Subcutaneous adipose tissue (tissue), 4 donors: ENCODE results near the gene IL4R. TPM values are rescaled to one million over a fixed set of nuclear protein-coding genes. Genes with fewer than 3 reads are reported as not detected.

Source experiments
- total RNA-seq, 4 donors: library from RNA; depleted of rRNA; stranded (reverse); fragments of >200 nt; gene quantifications; one replicate each; pipeline ENCODE4 v1.1.0, GENCODE V29; 2016
- TF ChIP-seq, protein P1 (sequence below): fragments of 450-650 bp; IDR thresholded peaks from one replicate; pipeline ENCODE4 v1.5.1; 2016; ENCODE audit warnings: low read depth, mild to moderate bottlenecking, control low read depth, antibody characterized with exemption, moderate library complexity

IL4R gene
- total RNA-seq, 4 donors from 2014 or later, result 14.7 to 37.3 (median 30.4) TPM

DNA sequence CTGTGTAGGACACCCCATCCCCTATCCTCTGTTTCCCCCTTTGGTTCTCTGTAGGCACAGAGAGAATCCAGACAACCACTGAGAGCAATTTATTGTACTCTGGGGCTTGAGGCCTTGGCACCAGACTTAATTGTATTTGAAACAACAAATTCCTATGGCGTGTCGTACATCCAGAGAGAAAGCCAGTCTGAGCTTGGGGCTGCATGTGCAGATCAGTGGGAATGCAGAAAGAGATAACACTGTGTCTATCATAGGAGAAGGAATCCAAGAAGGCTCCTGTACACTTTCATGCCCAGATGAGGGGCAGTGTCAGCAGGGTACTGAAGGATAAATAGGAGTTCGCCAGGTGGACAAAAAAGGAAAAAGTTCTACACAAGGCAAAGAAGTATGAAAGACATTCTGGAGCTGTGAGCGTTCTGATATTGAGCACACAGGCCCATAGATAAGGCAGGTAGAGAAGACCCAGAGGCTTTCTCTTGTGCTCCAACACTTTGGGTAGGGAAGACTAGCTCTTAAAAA lies 22.0 kb upstream of the IL4R start:
- TF ChIP-seq, protein P1, sequence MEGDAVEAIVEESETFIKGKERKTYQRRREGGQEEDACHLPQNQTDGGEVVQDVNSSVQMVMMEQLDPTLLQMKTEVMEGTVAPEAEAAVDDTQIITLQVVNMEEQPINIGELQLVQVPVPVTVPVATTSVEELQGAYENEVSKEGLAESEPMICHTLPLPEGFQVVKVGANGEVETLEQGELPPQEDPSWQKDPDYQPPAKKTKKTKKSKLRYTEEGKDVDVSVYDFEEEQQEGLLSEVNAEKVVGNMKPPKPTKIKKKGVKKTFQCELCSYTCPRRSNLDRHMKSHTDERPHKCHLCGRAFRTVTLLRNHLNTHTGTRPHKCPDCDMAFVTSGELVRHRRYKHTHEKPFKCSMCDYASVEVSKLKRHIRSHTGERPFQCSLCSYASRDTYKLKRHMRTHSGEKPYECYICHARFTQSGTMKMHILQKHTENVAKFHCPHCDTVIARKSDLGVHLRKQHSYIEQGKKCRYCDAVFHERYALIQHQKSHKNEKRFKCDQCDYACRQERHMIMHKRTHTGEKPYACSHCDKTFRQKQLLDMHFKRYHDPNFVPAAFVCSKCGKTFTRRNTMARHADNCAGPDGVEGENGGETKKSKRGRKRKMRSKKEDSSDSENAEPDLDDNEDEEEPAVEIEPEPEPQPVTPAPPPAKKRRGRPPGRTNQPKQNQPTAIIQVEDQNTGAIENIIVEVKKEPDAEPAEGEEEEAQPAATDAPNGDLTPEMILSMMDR, result no peak

DNA sequence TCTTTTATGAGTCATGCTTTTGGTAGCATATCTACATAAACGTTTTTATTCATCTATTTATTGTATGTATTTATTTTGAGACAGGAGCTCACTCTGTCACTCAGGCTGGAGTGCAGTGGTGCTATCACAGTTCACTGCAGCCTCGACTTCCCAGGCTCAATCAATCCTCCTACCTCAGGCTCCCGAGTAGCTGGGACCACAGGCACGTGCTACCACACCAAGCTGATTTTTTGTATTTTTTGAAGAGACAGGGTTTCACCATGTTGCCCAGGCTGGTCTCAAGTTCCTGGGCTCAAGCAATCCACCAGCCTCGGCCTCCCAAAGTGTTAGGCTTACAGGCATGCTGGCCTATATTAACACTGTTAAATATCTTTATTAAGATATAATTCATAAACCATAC lies 20.4 kb upstream of the IL4R start:
- TF ChIP-seq, protein P1, result no peak

DNA sequence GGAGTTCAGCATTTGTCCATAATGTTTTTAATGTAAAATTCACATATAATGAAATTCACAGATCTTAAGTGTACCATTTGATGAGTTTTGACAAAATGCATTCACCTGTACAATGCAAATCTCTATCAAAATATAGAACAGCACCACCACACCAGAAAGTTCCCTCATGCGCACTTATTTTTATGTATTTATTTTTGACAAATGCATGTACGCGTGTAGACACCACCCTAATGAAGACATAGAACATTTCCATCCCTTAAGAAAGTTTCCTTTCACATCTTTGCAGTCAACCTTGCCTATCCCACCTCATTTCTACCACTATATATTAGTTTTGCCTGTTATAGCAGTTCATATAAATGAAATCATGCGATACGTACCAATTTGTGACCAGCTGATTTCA lies 15.6 kb upstream of the IL4R start:
- TF ChIP-seq, protein P1, result no peak

DNA sequence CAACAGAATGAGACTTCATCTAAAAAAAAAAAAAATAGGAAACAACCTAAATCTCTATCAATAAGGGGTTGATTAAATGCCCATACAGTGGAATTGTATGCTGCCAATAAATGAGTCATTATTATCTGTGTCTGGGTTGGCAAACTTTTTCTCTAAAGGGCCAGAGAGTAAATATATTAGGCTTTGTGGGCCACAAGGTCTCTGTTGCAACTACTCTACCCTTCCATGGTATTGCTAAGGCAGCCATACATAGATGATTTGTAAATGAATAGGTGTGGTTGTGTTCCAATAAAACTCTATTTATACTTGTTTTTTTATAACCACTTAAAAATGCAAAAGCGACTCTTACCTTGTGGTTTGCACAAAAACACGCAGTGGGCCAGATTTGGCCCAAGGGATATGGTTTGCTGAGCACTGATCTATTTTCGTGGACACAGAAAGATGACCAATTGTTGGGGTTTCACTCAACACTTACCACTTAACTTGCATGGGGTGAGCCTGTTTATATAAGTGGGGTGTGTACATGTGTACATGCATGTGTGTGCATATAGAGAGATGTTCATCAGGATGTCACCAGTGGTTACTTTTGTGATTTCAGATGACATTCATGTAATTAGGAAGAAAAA lies 12.4 kb upstream of the IL4R start:
- TF ChIP-seq, protein P1, result no peak

DNA sequence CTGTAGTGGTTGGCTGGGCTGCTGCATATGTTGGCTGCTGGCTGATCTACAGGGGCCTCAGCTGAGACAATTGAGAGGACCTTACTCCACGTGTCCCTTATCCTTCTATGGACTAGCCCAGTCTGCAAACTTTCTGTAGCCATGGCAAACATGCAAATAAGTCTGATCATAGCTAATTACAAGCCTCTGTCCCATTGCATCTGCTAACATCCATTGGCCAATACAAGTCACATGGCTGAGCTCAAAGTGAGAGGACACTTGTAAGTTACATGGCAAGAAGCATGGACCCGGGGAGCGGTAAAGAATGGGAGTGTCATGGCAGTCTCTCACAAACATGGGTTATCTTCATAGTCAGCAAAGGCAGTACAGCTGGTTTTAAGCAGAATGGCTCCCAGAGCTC lies 11.6 kb upstream of the IL4R start:
- TF ChIP-seq, protein P1, result no peak

DNA sequence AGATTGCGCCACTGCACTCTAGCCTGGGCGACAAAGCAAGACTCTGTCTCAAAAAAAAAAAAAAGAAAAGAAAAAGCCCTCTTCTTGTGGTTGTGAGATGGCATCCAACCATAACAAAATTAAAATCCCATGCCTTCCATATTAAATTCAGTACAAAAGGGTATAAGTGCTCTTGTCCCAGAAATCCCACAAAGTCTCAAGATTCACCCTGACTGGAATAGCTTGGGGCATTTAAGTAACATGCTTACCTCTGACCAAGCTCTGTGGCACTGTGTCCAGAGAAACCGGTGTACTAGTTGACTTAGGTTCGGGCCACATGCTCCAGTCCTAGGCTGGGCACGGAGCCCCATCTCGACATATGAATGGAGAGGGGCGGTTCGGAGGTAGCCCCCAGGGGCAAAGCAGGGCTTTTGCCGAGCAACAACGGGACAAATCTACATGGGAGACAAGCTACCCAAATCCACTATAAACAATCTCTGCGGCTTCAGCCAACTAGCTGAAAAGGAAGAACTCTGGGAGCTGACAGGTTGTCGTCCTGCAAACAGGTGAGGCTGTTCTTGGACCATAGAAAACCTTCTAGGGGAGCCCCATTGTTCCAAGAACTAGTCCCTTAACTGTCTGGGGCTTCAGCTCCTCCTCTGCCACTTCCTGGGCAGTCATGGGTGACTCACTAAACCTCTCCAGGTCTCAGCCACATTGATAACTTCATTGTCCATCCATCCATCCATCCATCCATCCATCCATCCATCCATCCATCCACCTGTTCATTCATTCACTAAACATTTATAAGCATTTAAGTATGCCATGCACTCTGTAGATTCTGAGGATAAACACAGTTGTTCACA lies 10.3 kb upstream of the IL4R start:
- TF ChIP-seq, protein P1, result no peak

DNA sequence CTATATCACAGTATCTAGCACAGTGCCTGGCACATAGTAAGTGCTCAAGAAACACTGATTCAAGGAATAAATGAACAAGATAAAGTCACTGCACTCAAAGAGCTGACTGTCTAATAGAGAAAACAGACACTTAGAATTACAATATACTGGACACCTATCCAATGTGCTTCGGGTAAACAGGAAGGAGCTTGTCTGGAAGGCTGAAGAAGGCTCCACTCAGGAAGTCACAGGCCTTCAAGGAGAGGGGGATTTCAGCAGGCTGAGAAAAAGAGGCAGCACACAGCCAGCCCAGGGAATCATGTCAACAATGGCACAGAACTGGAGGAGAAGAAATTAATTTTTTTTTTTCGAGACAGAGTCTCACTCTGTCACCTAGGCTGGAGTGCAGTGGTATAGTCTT lies 9.7 kb upstream of the IL4R start:
- TF ChIP-seq, protein P1, result no peak
